Cardiac muscle cell (in vitro differentiated cells and primary cell): ENCODE measurements around the gene BCL7B. TPM values are rescaled to one million over a fixed set of nuclear protein-coding genes. Genes with fewer than 3 reads are reported as not detected.

Experiments
- DNase-seq, 2 donors: peaks; one replicate each; pipeline versions ENCODE4 v3.0.0 to v3.0.0-alpha.2; 2010 to 2017; ENCODE audit warnings: low read depth in 1 of 2, low spot score in 1 of 2
- H3K27ac ChIP-seq: fragments of 200-600 bp; sonication (generic); 2 replicates; pipeline ENCODE4 v1.5.1; 2016
- H3K27me3 ChIP-seq: fragments of 200-600 bp; sonication (generic); 2 replicates; pipeline ENCODE4 v1.6.0; 2016; ENCODE audit warnings: control low read depth
- H3K36me3 ChIP-seq: fragments of 200-600 bp; sonication (generic); 2 replicates; pipeline ENCODE4 v1.5.1; 2016; ENCODE audit warnings: control low read depth
- H3K4me1 ChIP-seq: fragments of 200-600 bp; sonication (generic); 2 replicates; pipeline ENCODE4 v1.8.1; 2017; ENCODE audit warnings: low read depth, mild to moderate bottlenecking, mixed run types
- H3K4me3 ChIP-seq: fragments of 200-600 bp; sonication (generic); 2 replicates; pipeline ENCODE4 v1.5.1; 2016; ENCODE audit warnings: mild to moderate bottlenecking
- H3K9me3 ChIP-seq: fragments of 200-600 bp; sonication (generic); 2 replicates; pipeline ENCODE4 v1.5.1; 2017; ENCODE audit warnings: low read depth, mild to moderate bottlenecking, control low read depth
- polyA plus RNA-seq: library from polyadenylated mRNA; unstranded; fragments of >200 nt; fragmentation: Nextera tagmentation; extraction: Ambion mirVana; gene quantifications from 2 replicates; pipeline ENCODE4 v1.2.1, GENCODE V29; 2016
- total RNA-seq: library from RNA; depleted of rRNA; stranded (reverse); fragments of >200 nt; gene quantifications from 2 replicates; pipeline ENCODE4 v1.2.3, GENCODE V29; 2016
- TF ChIP-seq, protein P1 (sequence below): IDR thresholded peaks from 2 replicates; pipeline ENCODE4 v1.5.1; 2012; ENCODE audit warnings: low read depth, mild to moderate bottlenecking, low read length

The BCL7B gene
- total and polyA plus RNA-seq, 2 experiments from 2014 or later: 36.7 to 45.7 TPM

DNA sequence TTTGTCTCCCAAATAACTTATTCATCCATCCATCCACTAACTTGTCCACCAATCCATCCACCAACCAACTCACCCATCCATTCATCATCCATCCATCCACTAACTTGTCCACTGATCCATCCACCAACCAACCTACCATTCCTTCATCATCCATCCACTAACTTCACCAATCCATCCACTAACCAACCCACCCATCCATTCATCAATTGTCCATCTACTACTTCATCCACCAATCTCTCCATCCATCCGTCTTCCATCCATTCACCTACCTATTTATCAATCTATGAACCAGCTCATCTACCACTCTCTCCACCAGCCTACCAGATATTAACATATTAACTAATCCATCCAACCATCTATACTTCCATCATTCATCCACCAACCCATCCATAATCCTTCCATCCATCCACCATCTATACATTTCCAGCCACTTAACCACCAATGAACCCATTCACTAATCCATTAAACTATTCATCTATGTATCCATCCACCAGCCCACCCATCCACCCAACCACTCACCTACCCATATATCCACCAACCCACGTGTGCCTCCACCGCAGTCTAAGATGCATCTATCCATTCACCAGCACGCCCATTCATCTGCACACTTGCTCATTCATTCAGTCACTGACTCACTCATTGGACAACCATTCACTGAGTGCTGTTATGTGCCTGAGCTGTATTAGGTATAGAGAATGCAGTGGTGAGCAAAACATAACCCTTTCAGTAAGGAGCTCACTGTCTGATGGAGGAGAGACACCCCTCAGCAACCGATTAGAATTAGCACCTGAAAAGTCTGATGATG, 40.7 kb upstream of the BCL7B start:
- TF ChIP-seq, protein P1, sequence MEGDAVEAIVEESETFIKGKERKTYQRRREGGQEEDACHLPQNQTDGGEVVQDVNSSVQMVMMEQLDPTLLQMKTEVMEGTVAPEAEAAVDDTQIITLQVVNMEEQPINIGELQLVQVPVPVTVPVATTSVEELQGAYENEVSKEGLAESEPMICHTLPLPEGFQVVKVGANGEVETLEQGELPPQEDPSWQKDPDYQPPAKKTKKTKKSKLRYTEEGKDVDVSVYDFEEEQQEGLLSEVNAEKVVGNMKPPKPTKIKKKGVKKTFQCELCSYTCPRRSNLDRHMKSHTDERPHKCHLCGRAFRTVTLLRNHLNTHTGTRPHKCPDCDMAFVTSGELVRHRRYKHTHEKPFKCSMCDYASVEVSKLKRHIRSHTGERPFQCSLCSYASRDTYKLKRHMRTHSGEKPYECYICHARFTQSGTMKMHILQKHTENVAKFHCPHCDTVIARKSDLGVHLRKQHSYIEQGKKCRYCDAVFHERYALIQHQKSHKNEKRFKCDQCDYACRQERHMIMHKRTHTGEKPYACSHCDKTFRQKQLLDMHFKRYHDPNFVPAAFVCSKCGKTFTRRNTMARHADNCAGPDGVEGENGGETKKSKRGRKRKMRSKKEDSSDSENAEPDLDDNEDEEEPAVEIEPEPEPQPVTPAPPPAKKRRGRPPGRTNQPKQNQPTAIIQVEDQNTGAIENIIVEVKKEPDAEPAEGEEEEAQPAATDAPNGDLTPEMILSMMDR: no peak
- Histone ChIP-seq H3K4me1 (no peaks in the 10 kb centered on the region), H3K4me3 (no peak overlapping the region), H3K27me3 (no peaks in the 10 kb centered on the region), H3K27ac (no peak overlapping the region), H3K9me3 (no peaks in the 10 kb centered on the region), H3K36me3 (no peaks in the 10 kb centered on the region)
- no peak for DNase-seq

DNA sequence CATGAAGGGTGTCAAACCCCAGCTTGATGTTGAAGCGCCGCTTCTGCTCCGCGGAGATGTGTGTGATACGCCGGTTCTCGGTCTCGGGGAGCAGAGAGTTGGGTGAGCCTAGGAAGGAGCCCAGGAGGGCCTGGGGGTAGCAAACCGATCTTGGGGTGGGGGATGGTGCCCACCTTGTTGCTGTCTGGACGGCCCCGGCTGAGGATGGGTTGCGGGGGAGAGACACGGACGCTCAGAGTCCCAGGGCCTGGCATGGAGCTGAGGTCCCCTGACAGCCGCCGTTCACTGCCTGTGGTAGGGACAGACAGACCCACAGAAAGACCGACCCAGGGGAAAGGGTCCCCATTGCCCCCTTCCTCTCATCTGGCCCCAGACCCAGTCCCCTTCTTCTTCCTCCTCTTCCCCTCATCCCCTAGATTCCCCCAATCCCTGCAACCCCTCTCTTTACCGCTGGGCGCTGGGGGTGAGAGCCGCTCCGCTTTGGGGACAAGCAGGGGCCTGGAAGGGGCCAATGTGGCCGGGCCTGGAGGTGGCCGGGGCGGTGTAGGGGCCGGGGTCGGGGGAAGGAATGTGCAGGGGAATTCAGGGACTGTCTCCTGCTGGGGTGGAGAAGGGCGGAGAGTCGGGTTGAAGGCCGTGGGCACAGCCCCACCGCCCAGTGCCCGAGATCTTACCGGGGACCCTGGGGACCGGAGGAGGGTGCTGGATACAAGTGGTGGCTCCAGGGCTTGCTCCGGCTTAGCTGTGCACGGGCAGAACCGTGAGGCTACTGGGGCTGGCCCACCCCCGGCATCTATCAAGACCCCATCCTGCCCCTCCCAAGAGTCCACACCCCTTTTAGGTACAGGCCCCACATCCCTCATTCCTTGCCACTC, 38.9 kb upstream of the BCL7B start:
- TF ChIP-seq, protein P1: no peak
- Histone ChIP-seq H3K4me1 (no peaks in the 10 kb centered on the region), H3K36me3 (no peaks in the 10 kb centered on the region), H3K27ac (no peak overlapping the region), H3K27me3 (no peaks in the 10 kb centered on the region), H3K9me3 (no peaks in the 10 kb centered on the region), H3K4me3 (no peak overlapping the region)
- DNase-seq: no peak

DNA sequence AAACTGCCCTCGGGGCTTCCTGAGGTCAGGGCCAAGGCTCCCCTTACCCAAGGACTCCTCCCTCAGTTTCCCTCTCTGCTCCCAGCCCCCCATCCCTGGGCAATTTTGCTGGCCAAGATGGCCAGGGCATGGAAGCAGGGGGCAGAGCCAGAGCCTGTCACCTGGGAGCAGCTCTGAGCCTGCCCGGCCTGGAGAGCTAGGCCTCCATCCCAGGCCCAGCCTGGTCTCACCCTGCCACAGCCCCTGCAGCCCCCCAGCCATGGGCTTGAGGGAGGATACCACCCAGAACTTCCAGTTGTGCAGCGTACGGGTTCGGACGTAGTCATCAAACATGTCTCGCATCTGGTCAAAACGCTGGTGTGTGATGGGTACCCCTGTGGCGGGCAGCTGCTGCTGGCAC, 37.9 kb upstream of the BCL7B start:
- Histone ChIP-seq H3K27ac (no peak overlapping the region), H3K36me3 (no peaks in the 10 kb centered on the region), H3K27me3 (no peaks in the 10 kb centered on the region), H3K4me1 (no peaks in the 10 kb centered on the region), H3K4me3 (no peak overlapping the region), H3K9me3 (no peaks in the 10 kb centered on the region)
- no peak for DNase-seq
- TF ChIP-seq, protein P1: no peak

DNA sequence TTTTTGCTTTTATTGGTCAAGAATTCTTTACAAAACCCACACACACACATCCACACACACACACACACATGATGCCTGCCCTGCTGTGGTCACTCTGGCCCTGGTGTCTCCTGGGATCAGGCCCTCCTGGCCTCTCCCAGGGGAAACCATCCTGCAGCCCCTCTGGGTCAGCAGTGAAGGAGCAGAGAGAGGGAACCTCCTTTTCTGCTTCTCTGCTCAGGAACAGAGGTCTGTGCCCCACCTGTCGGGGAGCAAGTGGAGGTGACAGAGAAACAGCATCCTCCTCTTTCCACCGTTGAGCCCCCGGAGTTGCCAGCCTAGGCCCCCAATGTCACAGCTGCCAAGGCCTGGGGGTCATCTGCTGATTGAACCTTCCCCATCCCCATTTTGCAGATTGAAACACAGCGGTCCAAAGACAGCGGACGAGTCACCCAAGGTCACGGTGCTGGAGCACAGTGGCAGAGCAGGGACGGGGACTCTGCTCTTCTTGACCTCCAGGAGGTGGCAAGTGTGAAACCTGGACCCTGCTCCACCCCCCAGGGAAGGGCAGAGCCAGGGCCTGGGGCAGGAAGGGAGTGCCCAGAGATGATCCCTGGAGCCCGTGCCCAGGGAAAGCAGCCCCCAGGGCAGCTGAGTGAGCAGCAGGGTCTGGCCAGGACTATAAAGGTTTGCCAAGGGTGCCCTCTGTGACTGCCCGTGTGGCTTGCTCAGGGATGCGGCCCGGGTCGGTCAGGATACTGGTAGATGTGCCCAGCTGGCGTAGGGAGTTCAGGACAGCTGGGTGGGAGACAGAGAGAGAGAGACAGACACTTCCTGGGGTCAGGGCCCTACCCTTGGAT, 35.9 kb upstream of the BCL7B start:
- Histone ChIP-seq H3K27me3 (no peaks in the 10 kb centered on the region), H3K4me3 (no peak overlapping the region), H3K4me1 (no peaks in the 10 kb centered on the region), H3K36me3 (no peaks in the 10 kb centered on the region), H3K9me3 (no peaks in the 10 kb centered on the region), H3K27ac (no peak overlapping the region)
- DNase-seq: no peak
- TF ChIP-seq, protein P1: no peak

- H3K36me3 ChIP-seq: no peaks in the 10 kb centered on the region
- DNase-seq: no peak
- H3K27me3 ChIP-seq: no peaks in the 10 kb centered on the region
- no peak overlapping the region for H3K27ac ChIP-seq
- no peaks in the 10 kb centered on the region for H3K9me3 ChIP-seq
- H3K4me1 ChIP-seq: no peaks in the 10 kb centered on the region
- H3K4me3 ChIP-seq: no peak overlapping the region
- TF ChIP-seq, protein P1: no peak
Observed at GRCh38 chr7:73586911-73587310, 29.4 kb upstream of the BCL7B start.
